B cell (primary cell): ENCODE results near the gene ERP29. TPM values are rescaled to one million over a fixed set of nuclear protein-coding genes. Genes with fewer than 3 reads are reported as not detected.

ENCODE experiments used
- ATAC-seq: fragments of 200-7000 bp; cut with Tn5 transposase; one replicate; pipeline ENCODE4 v1.10.0; 2021; ENCODE audit warnings: low read depth, mild to moderate bottlenecking, moderate number of reproducible peaks, moderate library complexity
- CTCF ChIA-PET: fragments of 350-600 bp; sonication (Branson Sonifier 250); formaldehyde crosslinking; loops from one replicate; lab custom pipeline; 2021; ENCODE audit warnings: antibody characterized with exemption, inconsistent platforms; lab: Charles Lee
- POLR2A ChIA-PET: fragments of 350-600 bp; sonication (Branson Sonifier 250); formaldehyde crosslinking; loops from one replicate; lab custom pipeline; 2021; ENCODE audit warnings: antibody characterized with exemption; lab: Charles Lee
- DNase-seq: peaks from one replicate; pipeline ENCODE4 v3.0.0; 2013
- H2AFZ ChIP-seq: 2 replicates; pipeline ENCODE4 v1.6.1; 2012; ENCODE audit warnings: mild to moderate bottlenecking, low read depth, low read length; ENCODE audit not compliant: insufficient read depth, poor library complexity, severe bottlenecking
- H3K27ac ChIP-seq, 2 donors: 1 replicate in 1 of 2; 2 replicates in 1 of 2; pipeline ENCODE4 v1.5.1; 2012 to 2013; ENCODE audit warnings: low read length in 2 of 2, mild to moderate bottlenecking in 2 of 2, moderate library complexity in 1 of 2
- H3K27me3 ChIP-seq, 4 experiments: fragments of 200-600 bp in 1 of 4; sonication (generic) in 1 of 4; replicated peaks in 1 of 4; 1 replicate in 2 of 4; 2 replicates in 2 of 4; pipeline versions ENCODE4 v1.6.1 to v1.7.0; 2013 to 2016; ENCODE audit warnings: low read length in 3 of 4, mild to moderate bottlenecking in 2 of 4, mixed read lengths in 1 of 4, moderate library complexity in 1 of 4; ENCODE audit not compliant: insufficient read depth in 4 of 4, control insufficient read depth in 3 of 4; ENCODE audit errors: control extremely low read depth in 1 of 4
- H3K36me3 ChIP-seq, 2 experiments: replicated peaks in 1 of 2; 1 replicate in 1 of 2; 2 replicates in 1 of 2; pipeline versions ENCODE4 v1.6.1 to v1.7.1; 2013; ENCODE audit warnings: low read length in 1 of 2; ENCODE audit not compliant: insufficient read depth in 2 of 2, control insufficient read depth in 1 of 2; ENCODE audit errors: control extremely low read depth in 1 of 2, extremely low read depth in 1 of 2
- H3K4me1 ChIP-seq, 2 donors: fragments of 200-600 bp in 1 of 2; sonication (generic) in 1 of 2; 1 replicate in 1 of 2; 2 replicates in 1 of 2; pipeline versions ENCODE4 v1.5.1 to v1.6.1; 2013 to 2017; ENCODE audit warnings: low read length in 2 of 2; ENCODE audit not compliant: control insufficient read depth in 2 of 2, insufficient read depth in 2 of 2
- H3K4me2 ChIP-seq: replicated peaks from 2 replicates; pipeline ENCODE3; 2012; ENCODE audit warnings: mild to moderate bottlenecking, low read depth, low read length; ENCODE audit not compliant: poor library complexity, severe bottlenecking
- H3K4me3 ChIP-seq, 5 experiments: fragments of 200-600 bp in 1 of 5; sonication (generic) in 1 of 5; 1 replicate in 3 of 5; 2 replicates in 2 of 5; pipeline versions ENCODE4 v1.5.1 to v1.7.0; 2011 to 2016; ENCODE audit warnings: low read length in 4 of 5, mild to moderate bottlenecking in 4 of 5, low read depth in 2 of 5, control low read depth in 1 of 5, moderate library complexity in 1 of 5; ENCODE audit not compliant: insufficient read depth in 1 of 5; ENCODE audit errors: control extremely low read depth in 1 of 5, extremely low read depth in 1 of 5
- H3K79me2 ChIP-seq: fragments of 200-600 bp; sonication (generic); one replicate; pipeline ENCODE4 v1.6.0; 2016; ENCODE audit warnings: low read length; ENCODE audit not compliant: control insufficient read depth, insufficient read depth
- H3K9ac ChIP-seq: fragments of 200-600 bp; sonication (generic); 2 replicates; pipeline ENCODE4 v1.6.1; 2017; ENCODE audit warnings: mild to moderate bottlenecking, low read length, moderate library complexity
- H3K9me3 ChIP-seq, 3 donors: one replicate each; pipeline versions ENCODE4 v1.6.1 to v1.7.1; 2013; ENCODE audit warnings: low read length in 2 of 3; ENCODE audit not compliant: control insufficient read depth in 2 of 3, insufficient read depth in 1 of 3; ENCODE audit errors: control extremely low read depth in 1 of 3
- H4K20me1 ChIP-seq: 2 replicates; pipeline ENCODE4 v1.6.0; 2012; ENCODE audit warnings: mild to moderate bottlenecking, low read length; ENCODE audit not compliant: insufficient read depth, control insufficient read depth, poor library complexity, severe bottlenecking
- H3K27ac Mint-ChIP-seq: one replicate; pipeline ENCODE4 v1.8.0; 2021; ENCODE audit warnings: mixed read lengths
- H3K27me3 Mint-ChIP-seq: one replicate; pipeline ENCODE4 v1.8.0; 2021; ENCODE audit warnings: mixed read lengths
- H3K4me1 Mint-ChIP-seq: one replicate; pipeline ENCODE4 v1.8.0; 2021; ENCODE audit warnings: mixed read lengths
- H3K4me3 Mint-ChIP-seq: one replicate; pipeline ENCODE4 v1.8.0; 2021; ENCODE audit warnings: mixed read lengths
- H3K9me3 Mint-ChIP-seq: one replicate; pipeline ENCODE4 v1.8.0; 2022; ENCODE audit warnings: mixed read lengths; ENCODE audit not compliant: insufficient read depth
- EZH2 ChIP-seq: IDR thresholded peaks from 2 replicates; pipeline ENCODE4 v1.6.1; 2012; ENCODE audit warnings: borderline replicate concordance, low read depth, mild to moderate bottlenecking, moderate library complexity, low read length; ENCODE audit not compliant: insufficient read depth, poor library complexity, severe bottlenecking
- WGBS: methylation state at CpG from one replicate; pipeline ENCODE4 v1.1.5; 2013; ENCODE audit warnings: missing lambda C conversion rate; ENCODE audit not compliant: insufficient coverage; 5-methylcytosine and 5-hydroxymethylcytosine counted together
- intact Hi-C: fragments of 100-400 bp; cut with micrococcal nuclease; formaldehyde crosslinking; loops from one replicate; pipeline ENCODE4 v1.10.0; 2022
- polyA plus RNA-seq: library from polyadenylated mRNA; depleted of rRNA; stranded (reverse); fragments of >200 nt; gene quantifications from 2 replicates; pipeline ENCODE4 v1.2.3, GENCODE V29; 2012
- total RNA-seq, 2 donors: library from RNA; stranded (reverse); fragments of 120-200 nt in 1 of 2; gene quantifications; 1 replicate in 1 of 2; 2 replicates in 1 of 2; pipeline versions ENCODE4 v1.2.3 to v1.2.4, GENCODE V29; 2013 to 2022
- TF ChIP-seq, protein P1 (sequence below): fragments of 200-600 bp; IDR thresholded peaks from one replicate; pipeline ENCODE4 v1.8.0; 2022; ENCODE audit warnings: antibody characterized with exemption, mild to moderate bottlenecking

Gene ERP29
- total and polyA plus RNA-seq, 2 donors (not counting 1 experiment from before 2014, with no cell fraction given), result 130 to 149 TPM

GRCh38 chr12:112061137-112061536, 47.9 kb downstream of the ERP29 start:
- no peak for ATAC-seq
- Histone ChIP-seq H3K9me3 (no peaks in the 10 kb centered on the region), H3K9ac (no peak overlapping the region), H3K27me3 (no peaks in the 10 kb centered on the region), H3K4me2 (no peak overlapping the region), H2AFZ (no peak overlapping the region), H4K20me1 (no peaks in the 10 kb centered on the region), H3K79me2 (no peaks in the 10 kb centered on the region), H3K36me3 (peaks cover 7 to 54% of the 10 kb centered on the region in 2 experiments), H3K27ac (no peak overlapping the region), H3K4me3 (no peak overlapping the region), H3K4me1 (no peaks in the 10 kb centered on the region)
- intact Hi-C loops, result no loop called here
- Mint-ChIP-seq H3K9me3 (no peaks in the 10 kb centered on the region), H3K4me1 (no peaks in the 10 kb centered on the region), H3K4me3 (no peak overlapping the region), H3K27ac (no peak overlapping the region), H3K27me3 (no peaks in the 10 kb centered on the region)
- WGBS, result no CpG with 5 or more reads among the region's 2 CpGs
- CTCF ChIA-PET, result no interaction called here
- TF ChIP-seq, protein P1, sequence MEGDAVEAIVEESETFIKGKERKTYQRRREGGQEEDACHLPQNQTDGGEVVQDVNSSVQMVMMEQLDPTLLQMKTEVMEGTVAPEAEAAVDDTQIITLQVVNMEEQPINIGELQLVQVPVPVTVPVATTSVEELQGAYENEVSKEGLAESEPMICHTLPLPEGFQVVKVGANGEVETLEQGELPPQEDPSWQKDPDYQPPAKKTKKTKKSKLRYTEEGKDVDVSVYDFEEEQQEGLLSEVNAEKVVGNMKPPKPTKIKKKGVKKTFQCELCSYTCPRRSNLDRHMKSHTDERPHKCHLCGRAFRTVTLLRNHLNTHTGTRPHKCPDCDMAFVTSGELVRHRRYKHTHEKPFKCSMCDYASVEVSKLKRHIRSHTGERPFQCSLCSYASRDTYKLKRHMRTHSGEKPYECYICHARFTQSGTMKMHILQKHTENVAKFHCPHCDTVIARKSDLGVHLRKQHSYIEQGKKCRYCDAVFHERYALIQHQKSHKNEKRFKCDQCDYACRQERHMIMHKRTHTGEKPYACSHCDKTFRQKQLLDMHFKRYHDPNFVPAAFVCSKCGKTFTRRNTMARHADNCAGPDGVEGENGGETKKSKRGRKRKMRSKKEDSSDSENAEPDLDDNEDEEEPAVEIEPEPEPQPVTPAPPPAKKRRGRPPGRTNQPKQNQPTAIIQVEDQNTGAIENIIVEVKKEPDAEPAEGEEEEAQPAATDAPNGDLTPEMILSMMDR, result no peak
- no peak for TF ChIP-seq EZH2
- POLR2A ChIA-PET, result no interaction called here
- DNase-seq, result no peak

GRCh38 chr12:112063273-112063672, 50.0 kb downstream of the ERP29 start:
- Histone ChIP-seq H3K9me3 (no peaks in the 10 kb centered on the region), H3K27me3 (no peaks in the 10 kb centered on the region), H3K9ac (no peak overlapping the region), H3K27ac (no peak overlapping the region), H3K36me3 (peaks cover 13 to 68% of the 10 kb centered on the region in 2 experiments), H3K4me3 (no peak overlapping the region), H3K4me2 (no peak overlapping the region), H3K79me2 (no peaks in the 10 kb centered on the region), H2AFZ (no peak overlapping the region), H4K20me1 (no peaks in the 10 kb centered on the region), H3K4me1 (no peaks in the 10 kb centered on the region)
- intact Hi-C loops, result no loop called here
- ATAC-seq, result no peak
- no peak for DNase-seq
- Mint-ChIP-seq H3K9me3 (no peaks in the 10 kb centered on the region), H3K4me1 (no peaks in the 10 kb centered on the region), H3K4me3 (no peak overlapping the region), H3K27me3 (no peaks in the 10 kb centered on the region), H3K27ac (no peak overlapping the region)
- WGBS, result no CpG with 5 or more reads among the region's 2 CpGs
- POLR2A ChIA-PET, result no interaction called here
- TF ChIP-seq, protein P1, result no peak
- TF ChIP-seq EZH2, result no peak
- CTCF ChIA-PET, result interaction anchor here (0.6 kb wide), 1 partner anchor 11 kb away, joined by 3 read pairs; no protein-coding TSS in a partner anchor
